ENCODE results near the gene SPHK2.
"Not testable (repeated sequence)": the region's sequence is repeated elsewhere in the genome, so short reads cannot be mapped to it uniquely, and the experiment has no call there.

SPHK2 gene

DNA sequence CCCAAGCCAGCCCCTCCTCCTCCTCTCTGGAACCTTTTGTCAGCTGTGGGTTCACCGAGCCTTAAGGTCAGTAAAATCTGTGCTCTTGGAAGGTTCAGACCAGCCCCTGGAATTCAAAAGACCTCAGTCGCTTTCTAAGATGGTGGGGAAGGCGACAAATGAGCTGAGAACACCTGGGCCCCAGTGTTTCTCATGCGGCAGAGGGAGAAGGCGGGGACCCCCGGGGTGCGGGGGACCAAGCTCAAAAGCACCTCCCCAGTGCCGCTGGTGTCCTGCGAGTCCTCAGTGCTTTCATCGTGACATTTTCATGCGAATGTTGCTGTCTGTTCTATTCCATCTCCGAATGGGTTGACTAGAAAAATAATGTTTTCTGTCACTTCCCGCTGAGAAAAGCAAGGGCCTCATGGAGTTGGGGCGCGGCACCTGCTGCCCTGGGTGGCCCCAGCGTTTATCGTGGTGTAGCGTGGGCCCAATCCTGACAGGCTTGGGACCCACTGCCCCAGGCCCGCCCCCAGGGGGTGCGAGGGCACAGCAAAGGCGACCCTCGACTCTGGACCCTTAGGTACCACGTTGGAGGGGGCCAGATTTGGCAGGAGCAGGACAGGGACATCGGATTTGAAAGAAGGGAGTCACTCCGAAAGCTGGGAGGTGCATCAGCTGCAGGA is 54.3 kb downstream of the SPHK2 start:
- DNase-seq (ENCODE audit: low read depth): no peak
- TF ChIP-seq, protein P1, sequence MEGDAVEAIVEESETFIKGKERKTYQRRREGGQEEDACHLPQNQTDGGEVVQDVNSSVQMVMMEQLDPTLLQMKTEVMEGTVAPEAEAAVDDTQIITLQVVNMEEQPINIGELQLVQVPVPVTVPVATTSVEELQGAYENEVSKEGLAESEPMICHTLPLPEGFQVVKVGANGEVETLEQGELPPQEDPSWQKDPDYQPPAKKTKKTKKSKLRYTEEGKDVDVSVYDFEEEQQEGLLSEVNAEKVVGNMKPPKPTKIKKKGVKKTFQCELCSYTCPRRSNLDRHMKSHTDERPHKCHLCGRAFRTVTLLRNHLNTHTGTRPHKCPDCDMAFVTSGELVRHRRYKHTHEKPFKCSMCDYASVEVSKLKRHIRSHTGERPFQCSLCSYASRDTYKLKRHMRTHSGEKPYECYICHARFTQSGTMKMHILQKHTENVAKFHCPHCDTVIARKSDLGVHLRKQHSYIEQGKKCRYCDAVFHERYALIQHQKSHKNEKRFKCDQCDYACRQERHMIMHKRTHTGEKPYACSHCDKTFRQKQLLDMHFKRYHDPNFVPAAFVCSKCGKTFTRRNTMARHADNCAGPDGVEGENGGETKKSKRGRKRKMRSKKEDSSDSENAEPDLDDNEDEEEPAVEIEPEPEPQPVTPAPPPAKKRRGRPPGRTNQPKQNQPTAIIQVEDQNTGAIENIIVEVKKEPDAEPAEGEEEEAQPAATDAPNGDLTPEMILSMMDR (IDR thresholded peaks at IDR 0.05; ENCODE audit: control insufficient read depth, insufficient read depth, low read depth, low read length, missing control alignments): no peak
- no peak overlapping the region for H3K4me3 ChIP-seq (ENCODE audit: control insufficient read depth, low read depth, low read length)

DNA sequence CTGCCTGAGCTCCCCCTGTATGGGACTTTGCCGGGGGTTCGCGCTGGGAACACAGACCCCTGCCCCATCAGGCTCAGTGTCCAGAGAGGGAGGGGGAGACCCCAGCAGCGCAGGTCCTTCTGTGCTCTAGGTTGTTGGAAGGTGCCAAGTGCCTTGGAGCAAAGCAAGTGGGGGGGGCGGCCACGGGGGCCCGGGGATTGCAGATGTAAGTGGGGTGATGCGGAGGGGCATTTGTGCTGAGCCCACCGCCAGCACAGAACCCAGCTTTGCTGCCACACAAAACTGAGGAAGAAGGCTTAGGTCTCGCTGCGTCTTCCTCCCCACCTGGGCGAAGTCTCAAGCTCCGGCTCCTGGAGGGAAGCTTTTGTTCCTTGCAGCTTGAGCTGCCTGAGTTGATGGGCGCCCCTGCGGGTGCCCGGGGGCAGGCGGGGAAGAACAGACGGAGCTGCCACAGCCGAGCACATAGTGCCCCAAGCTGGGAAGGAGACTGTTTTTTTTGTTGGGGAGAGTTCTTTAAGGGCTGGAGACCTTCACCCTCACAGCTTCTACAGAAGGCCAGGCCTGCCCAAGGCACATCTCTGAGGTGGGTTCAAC is 55.0 kb downstream of the SPHK2 start:
- TF ChIP-seq, protein P1 (IDR thresholded peaks at IDR 0.05; ENCODE audit: control insufficient read depth, insufficient read depth, low read depth, low read length, missing control alignments): no peak
- H3K4me3 ChIP-seq (ENCODE audit: control insufficient read depth, low read depth, low read length): no peak overlapping the region
- DNase-seq (ENCODE audit: low read depth): no peak

DNA sequence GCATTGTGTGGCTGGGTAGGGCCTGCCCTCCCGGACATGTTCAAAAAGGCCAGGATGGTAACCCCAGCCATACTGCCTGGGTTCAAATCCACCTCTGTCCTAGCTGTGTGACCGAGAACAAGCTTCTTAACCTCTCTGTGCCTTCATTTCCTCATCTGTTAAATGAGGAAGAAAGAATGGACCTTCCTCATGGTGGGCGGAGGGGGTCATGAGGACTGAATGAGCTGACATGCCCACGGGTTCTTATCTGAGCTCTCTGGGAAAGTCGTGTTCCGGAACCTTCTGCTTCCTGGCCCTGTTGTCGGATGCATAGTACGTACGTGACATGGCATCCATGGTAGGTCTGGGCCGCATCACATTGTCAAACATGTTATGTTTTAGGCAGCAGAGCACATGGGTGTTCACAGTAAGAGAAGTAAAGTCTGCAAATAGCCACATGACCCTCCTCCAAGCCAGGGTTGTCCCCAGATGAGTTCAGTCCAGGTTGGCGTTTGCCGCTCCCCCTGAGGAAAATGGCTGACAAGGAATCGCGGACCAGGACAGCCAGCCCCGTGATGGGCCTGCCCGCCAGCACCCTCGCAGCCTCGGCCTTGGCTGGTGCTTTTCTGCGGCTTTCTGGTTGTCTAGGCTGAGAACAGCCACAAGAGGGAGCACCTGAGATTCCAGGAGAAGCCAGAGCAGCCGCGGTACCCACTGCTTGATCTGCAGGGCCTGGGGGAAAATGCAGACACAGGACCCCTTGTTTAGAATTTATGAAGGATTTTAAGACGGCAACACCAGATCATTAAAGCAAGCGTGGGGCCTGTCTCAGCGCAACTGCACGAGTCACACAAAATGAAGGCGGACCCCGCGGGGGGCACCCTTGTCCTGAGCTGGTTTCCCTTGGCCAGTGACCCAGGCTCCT is 55.9 kb downstream of the SPHK2 start:
- no peak for DNase-seq (ENCODE audit: low read depth)
- TF ChIP-seq, protein P1 (IDR thresholded peaks at IDR 0.05; ENCODE audit: control insufficient read depth, insufficient read depth, low read depth, low read length, missing control alignments): peak; percentile 88
- H3K4me3 ChIP-seq (ENCODE audit: control insufficient read depth, low read depth, low read length): no peak overlapping the region

DNA sequence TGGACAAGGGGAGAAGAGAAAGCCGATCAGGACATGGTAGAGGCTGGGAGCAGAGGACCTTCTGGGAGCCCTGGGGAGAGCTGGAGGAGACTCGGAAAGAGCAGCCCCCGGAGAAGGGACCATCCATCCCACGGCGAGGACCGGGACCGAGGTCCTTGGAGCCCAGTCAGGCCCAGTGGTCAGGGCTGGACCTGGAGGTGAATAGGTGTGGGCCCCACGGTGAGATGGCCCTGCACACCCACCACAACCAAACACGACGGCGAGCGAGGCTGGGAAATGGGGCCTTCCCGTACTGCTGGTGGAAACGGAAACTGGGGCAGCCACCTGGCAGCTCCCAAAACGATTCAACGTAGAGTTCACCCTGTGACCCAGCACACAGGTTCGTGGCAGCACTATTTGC is 57.2 kb downstream of the SPHK2 start:
- DNase-seq (ENCODE audit: low read depth): no peak
- no peak overlapping the region for H3K4me3 ChIP-seq (ENCODE audit: control insufficient read depth, low read depth, low read length)
- TF ChIP-seq, protein P1 (IDR thresholded peaks at IDR 0.05; ENCODE audit: control insufficient read depth, insufficient read depth, low read depth, low read length, missing control alignments): no peak

DNA sequence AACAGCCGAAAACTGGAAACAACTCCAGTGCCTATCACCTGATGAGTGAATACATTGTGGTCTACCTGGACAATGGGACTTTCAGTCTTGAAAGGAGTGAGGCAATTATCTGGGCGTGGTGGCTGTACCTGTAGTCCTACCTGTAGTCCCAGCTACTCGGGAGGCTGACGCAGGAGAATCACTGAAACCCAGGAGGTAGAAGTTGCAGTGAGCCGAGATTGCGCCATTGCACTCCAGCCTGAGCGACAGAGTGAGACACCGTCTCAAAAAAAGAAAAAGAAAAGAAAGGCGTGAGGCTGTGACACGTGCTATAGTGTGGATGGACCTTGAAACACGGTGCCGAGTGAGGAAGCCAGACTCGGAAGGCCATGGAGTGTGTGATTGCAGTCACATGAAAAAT is 57.6 kb downstream of the SPHK2 start:
- DNase-seq (ENCODE audit: low read depth): no peak
- TF ChIP-seq, protein P1 (IDR thresholded peaks at IDR 0.05; ENCODE audit: control insufficient read depth, insufficient read depth, low read depth, low read length, missing control alignments): no peak
- no peak overlapping the region for H3K4me3 ChIP-seq (ENCODE audit: control insufficient read depth, low read depth, low read length)

DNA sequence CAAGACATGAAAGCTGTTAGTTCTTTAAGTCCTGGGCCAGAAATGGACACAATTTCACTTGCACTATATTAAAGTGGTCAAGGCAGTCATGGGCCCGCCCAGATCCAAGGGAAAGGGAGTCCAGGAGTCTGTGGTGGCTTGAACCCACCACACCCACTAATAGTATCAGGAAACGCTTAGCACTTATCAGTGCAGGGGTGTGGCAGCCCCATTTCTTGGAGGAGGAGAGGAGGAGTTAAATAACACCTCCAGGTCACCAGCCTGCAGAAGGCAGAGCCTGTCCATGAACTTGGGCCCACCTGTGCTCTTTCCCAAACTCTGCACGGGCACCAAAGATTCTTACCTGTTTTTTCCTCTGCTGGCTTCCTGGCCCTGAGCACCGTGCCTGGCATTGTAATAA is 58.9 kb downstream of the SPHK2 start:
- DNase-seq (ENCODE audit: low read depth): no peak
- TF ChIP-seq, protein P1 (IDR thresholded peaks at IDR 0.05; ENCODE audit: control insufficient read depth, insufficient read depth, low read depth, low read length, missing control alignments): no peak
- no peak overlapping the region for H3K4me3 ChIP-seq (ENCODE audit: control insufficient read depth, low read depth, low read length)

DNA sequence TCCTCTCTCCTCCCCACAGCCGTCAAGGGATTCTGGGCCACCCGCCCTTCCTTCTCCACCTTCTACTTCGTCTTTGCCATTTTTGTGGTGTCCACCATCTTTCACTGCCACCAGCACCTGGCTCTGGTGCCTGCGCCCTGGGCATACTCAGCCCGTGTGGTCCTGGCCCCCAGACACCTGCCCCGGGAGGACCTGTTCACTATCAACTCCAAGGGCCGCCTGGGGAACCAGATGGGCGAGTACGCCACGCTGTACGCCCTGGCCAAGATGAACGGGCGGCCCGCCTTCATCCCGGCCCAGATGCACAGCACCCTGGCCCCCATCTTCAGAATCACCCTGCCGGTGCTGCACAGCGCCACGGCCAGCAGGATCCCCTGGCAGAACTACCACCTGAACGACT is 60.7 kb downstream of the SPHK2 start:
- not testable (repeated sequence) for H3K4me3 ChIP-seq (ENCODE audit: control insufficient read depth, low read depth, low read length)

More for the DNA sequence above, 60.7 kb downstream of the SPHK2 start:
- not testable (repeated sequence) for DNase-seq (ENCODE audit: low read depth)

All from AG09309 (cell line).